Endodermal cell (in vitro differentiated cells): Measurements from ENCODE around the gene NAALADL2. TPM values are rescaled to one million over a fixed set of nuclear protein-coding genes. Genes with fewer than 3 reads are reported as not detected.

Source experiments
- DNase-seq: peaks from one replicate; pipeline ENCODE4 v3.0.0-alpha.2; 2017
- H3K27ac ChIP-seq: 2 replicates; pipeline ENCODE4 v1.5.1; 2013; ENCODE audit warnings: mild to moderate bottlenecking, low read depth, low read length, moderate library complexity
- H3K27me3 ChIP-seq: 2 replicates; pipeline ENCODE4 v1.6.1; 2013; ENCODE audit warnings: mild to moderate bottlenecking, low read length, moderate library complexity; ENCODE audit not compliant: insufficient read depth, control insufficient read depth, poor library complexity, severe bottlenecking
- H3K36me3 ChIP-seq: 2 replicates; pipeline ENCODE4 v1.7.0; 2013; ENCODE audit warnings: mild to moderate bottlenecking, low read length, moderate library complexity; ENCODE audit not compliant: control insufficient read depth, insufficient read depth
- H3K4me1 ChIP-seq: one replicate; pipeline ENCODE4 v1.7.0; 2013; ENCODE audit warnings: low read length; ENCODE audit not compliant: control insufficient read depth, insufficient read depth
- H3K4me3 ChIP-seq: 2 replicates; pipeline ENCODE4 v1.5.1; 2013; ENCODE audit warnings: mild to moderate bottlenecking, low read length, moderate library complexity
- H3K9ac ChIP-seq: 2 replicates; pipeline ENCODE4 v1.6.1; 2013; ENCODE audit warnings: mild to moderate bottlenecking, low read length, moderate library complexity; ENCODE audit not compliant: poor library complexity, severe bottlenecking; ENCODE audit errors: extremely low read depth
- H3K9me3 ChIP-seq: 2 replicates; pipeline ENCODE4 v1.6.1; 2013; ENCODE audit warnings: mild to moderate bottlenecking, low read length, moderate library complexity; ENCODE audit not compliant: control insufficient read depth
- H3K27ac Mint-ChIP-seq: 2 replicates; pipeline ENCODE4 v1.8.0; 2020; ENCODE audit warnings: mixed read lengths
- H3K27me3 Mint-ChIP-seq: 2 replicates; pipeline ENCODE4 v1.8.0; 2021; ENCODE audit warnings: mild to moderate bottlenecking, mixed read lengths; ENCODE audit not compliant: insufficient read depth
- H3K36me3 Mint-ChIP-seq: 2 replicates; pipeline ENCODE4 v1.8.0; 2020; ENCODE audit warnings: low read depth, mixed read lengths
- H3K4me1 Mint-ChIP-seq: 2 replicates; pipeline ENCODE4 v1.8.0; 2020; ENCODE audit warnings: mixed read lengths
- H3K4me3 Mint-ChIP-seq: 2 replicates; pipeline ENCODE4 v1.8.0; 2020; ENCODE audit warnings: mild to moderate bottlenecking, moderate library complexity, mixed read lengths
- H3K9me3 Mint-ChIP-seq: 2 replicates; pipeline ENCODE4 v1.8.0; 2020; ENCODE audit warnings: mild to moderate bottlenecking, mixed read lengths
- WGBS, 2 experiments: methylation state at CpG; one replicate each; pipeline versions ENCODE4 v1.1.5 to v1.1.7; 2013; ENCODE audit warnings: missing lambda C conversion rate in 2 of 2, mixed read lengths in 1 of 2; ENCODE audit not compliant: insufficient coverage in 1 of 2, insufficient read length in 1 of 2; 5-methylcytosine and 5-hydroxymethylcytosine counted together
- total RNA-seq, 2 donors: library from RNA; stranded (reverse); fragmentation: NEBNext Ultra II Directional in 1 of 2; extraction: Animal tissue kit (Norgen Biotek cat#: 25700) in 1 of 2; gene quantifications; 2 replicates in 1 of 2; 3 replicates in 1 of 2; pipeline ENCODE4 v1.2.1, GENCODE V29; 2021
- TF ChIP-seq, protein P1 (sequence below): fragments of 200-600 bp; sonication (generic); conservative IDR thresholded peaks from 2 replicates; pipeline ENCODE4 v1.5.0; 2021; ENCODE audit warnings: antibody characterized with exemption, mild to moderate bottlenecking

The NAALADL2 gene
- total RNA-seq, 2 donors from 2014 or later = 1.6 to 1.8 TPM

DNA sequence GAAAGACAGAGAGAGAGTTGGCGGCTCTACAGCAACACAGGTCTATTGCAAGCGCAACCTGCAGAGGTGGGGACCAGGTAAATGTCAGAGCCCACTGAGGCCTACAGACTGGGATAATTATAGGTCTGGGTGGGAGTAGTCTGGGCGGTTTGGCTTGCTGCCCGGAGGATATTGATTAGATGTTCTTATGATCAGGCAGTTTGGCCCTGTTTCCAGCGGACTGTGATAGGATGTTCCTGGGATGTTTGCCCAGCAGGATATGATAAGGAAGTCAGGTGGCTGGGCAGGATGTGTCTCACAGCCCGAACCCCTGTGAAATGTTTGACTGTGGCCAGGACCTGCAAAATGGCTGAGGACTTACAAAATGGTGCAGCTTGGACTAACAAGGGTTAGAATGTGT, 364.9 kb downstream of the NAALADL2 start:
- 92 to 100% methylated on average over 2 to 6 of the region's 6 CpGs for WGBS, 2 experiments
- no peaks in the 10 kb centered on the region for H3K9me3 Mint-ChIP-seq

DNA sequence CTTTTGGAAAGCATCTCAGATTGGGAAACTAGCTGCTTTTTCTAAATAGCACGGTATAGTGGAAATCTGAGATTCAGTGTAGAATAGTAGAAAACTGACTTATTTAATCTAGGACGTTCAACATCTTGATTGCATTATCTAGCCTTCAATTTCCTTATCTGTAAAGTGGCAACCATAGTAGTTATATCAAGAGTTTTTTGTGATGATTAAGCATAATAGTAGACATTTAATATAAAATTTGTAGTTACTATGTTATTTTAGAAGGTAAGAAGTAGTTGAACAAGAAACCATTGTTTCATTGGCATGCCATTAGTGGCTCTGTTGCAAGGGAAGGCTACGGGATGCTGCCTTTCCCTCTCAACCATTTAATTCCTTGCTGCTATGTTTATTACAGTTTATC, 367.3 kb downstream of the NAALADL2 start:
- no peak overlapping the region for H3K27ac Mint-ChIP-seq
- Histone ChIP-seq H3K4me1 (no peaks in the 10 kb centered on the region), H3K9ac (no peak overlapping the region), H3K9me3 (no peaks in the 10 kb centered on the region), H3K36me3 (no peaks in the 10 kb centered on the region), H3K27ac (no peak overlapping the region), H3K27me3 (no peaks in the 10 kb centered on the region), H3K4me3 (no peak overlapping the region)
- DNase-seq = no peak
- no peaks in the 10 kb centered on the region for H3K27me3 Mint-ChIP-seq
- no peaks in the 10 kb centered on the region for H3K9me3 Mint-ChIP-seq
- H3K4me3 Mint-ChIP-seq = no peak overlapping the region
- TF ChIP-seq, protein P1, sequence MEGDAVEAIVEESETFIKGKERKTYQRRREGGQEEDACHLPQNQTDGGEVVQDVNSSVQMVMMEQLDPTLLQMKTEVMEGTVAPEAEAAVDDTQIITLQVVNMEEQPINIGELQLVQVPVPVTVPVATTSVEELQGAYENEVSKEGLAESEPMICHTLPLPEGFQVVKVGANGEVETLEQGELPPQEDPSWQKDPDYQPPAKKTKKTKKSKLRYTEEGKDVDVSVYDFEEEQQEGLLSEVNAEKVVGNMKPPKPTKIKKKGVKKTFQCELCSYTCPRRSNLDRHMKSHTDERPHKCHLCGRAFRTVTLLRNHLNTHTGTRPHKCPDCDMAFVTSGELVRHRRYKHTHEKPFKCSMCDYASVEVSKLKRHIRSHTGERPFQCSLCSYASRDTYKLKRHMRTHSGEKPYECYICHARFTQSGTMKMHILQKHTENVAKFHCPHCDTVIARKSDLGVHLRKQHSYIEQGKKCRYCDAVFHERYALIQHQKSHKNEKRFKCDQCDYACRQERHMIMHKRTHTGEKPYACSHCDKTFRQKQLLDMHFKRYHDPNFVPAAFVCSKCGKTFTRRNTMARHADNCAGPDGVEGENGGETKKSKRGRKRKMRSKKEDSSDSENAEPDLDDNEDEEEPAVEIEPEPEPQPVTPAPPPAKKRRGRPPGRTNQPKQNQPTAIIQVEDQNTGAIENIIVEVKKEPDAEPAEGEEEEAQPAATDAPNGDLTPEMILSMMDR = no peak
- no peaks in the 10 kb centered on the region for H3K36me3 Mint-ChIP-seq
- WGBS, 2 experiments = 92% methylated on average over 3 of the region's 3 CpGs; no CpG with 5 or more reads in 1 of the 2 experiments
- H3K4me1 Mint-ChIP-seq = no peaks in the 10 kb centered on the region

More for the DNA sequence above, 364.9 kb downstream of the NAALADL2 start:
- H3K27ac ChIP-seq = no peak overlapping the region
- DNase-seq = no peak
- TF ChIP-seq, protein P1 = no peak
- no peaks in the 10 kb centered on the region for H3K36me3 ChIP-seq
- no peaks in the 10 kb centered on the region for H3K4me1 Mint-ChIP-seq
- H3K9ac ChIP-seq = no peak overlapping the region
- no peak overlapping the region for H3K4me3 ChIP-seq
- H3K9me3 ChIP-seq = no peaks in the 10 kb centered on the region
- no peaks in the 10 kb centered on the region for H3K27me3 Mint-ChIP-seq
- H3K36me3 Mint-ChIP-seq = no peaks in the 10 kb centered on the region
- H3K27ac Mint-ChIP-seq = no peak overlapping the region
- H3K27me3 ChIP-seq = no peaks in the 10 kb centered on the region
- H3K4me3 Mint-ChIP-seq = no peak overlapping the region
- no peaks in the 10 kb centered on the region for H3K4me1 ChIP-seq

DNA sequence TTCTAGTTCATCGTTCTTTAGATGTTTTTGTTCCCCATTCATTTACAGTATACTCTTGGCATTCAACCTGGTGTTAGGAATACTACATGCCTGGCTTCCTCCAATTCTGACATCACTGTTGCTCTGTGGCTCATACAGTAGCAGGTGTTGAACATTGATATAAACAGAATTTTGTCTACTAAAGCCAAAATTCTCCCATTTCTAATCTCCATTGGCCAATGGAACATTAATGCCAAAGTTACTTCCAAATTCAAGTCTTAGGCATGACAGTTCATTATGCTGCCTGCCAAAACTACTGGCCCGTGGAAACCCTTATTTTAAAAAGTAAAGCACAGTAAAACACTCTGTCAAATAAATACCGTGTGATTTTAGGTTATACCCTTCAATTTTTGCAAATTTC, 368.0 kb downstream of the NAALADL2 start:
- H3K27me3 ChIP-seq = no peaks in the 10 kb centered on the region
- H3K36me3 ChIP-seq = no peaks in the 10 kb centered on the region
- no peaks in the 10 kb centered on the region for H3K4me1 ChIP-seq
- H3K4me3 Mint-ChIP-seq = no peak overlapping the region
- TF ChIP-seq, protein P1 = no peak
- no peaks in the 10 kb centered on the region for H3K27me3 Mint-ChIP-seq
- H3K9me3 Mint-ChIP-seq = no peaks in the 10 kb centered on the region
- DNase-seq = no peak
- WGBS, 2 experiments = 89 to 100% methylated on average over 1 to 3 of the region's 3 CpGs
- no peaks in the 10 kb centered on the region for H3K4me1 Mint-ChIP-seq
- H3K36me3 Mint-ChIP-seq = no peaks in the 10 kb centered on the region
- H3K27ac ChIP-seq = no peak overlapping the region
- no peak overlapping the region for H3K9ac ChIP-seq
- H3K9me3 ChIP-seq = no peaks in the 10 kb centered on the region
- H3K4me3 ChIP-seq = no peak overlapping the region
- H3K27ac Mint-ChIP-seq = no peak overlapping the region
